HK-2 (cell line): ENCODE measurements around the gene KPNA2.
"Not testable (repeated sequence)": the region's sequence is repeated elsewhere in the genome, so short reads cannot be mapped to it uniquely, and the experiment has no call there.

Experiments used
- DNase-seq: peaks from one replicate; pipeline ENCODE4 v3.0.0-alpha.2; 2018; ENCODE audit not compliant: unreplicated experiment

Gene KPNA2

DNA sequence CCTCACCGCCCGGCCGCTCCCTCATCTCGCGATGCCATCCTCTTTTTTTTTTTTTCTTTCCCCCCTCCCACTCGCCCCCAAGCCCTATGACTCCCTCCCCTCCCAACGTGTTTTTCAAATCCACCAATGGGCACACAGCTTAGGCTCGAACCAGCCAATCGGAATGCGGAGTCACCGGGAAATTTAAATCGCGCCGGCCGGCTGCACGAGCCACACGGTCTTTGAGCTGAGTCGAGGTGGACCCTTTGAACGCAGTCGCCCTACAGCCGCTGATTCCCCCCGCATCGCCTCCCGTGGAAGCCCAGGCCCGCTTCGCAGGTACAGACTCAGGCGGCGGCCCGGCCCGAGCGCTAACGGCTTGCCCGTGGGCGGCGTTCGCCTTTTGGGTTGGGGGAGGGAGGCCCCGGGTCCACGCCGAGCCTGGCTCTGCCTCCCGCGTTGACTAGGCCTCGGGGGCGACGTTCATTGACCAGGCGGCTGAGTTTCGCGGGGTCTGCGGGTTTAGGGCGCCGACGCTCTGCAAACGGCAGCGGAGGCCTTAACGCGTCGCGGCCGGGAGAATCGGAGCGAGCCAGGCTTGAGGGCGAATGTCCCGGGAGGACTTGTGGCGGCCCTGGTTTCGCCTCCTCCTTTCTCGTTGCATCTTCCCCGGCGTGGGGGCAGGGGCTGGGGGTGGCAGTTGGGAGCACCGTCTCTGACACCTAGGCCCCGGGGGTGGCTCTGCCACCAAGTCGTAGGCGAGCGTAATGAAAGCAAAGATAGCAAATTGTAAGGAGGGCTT is at the start of gene KPNA2:
Gene KPNA2 (plus strand): TSS at position 213 of the 781 bp plus-strand sequence. CDS start 1,398 bp downstream, outside the sequence.
- peak; percentile 96 for DNase-seq

DNA sequence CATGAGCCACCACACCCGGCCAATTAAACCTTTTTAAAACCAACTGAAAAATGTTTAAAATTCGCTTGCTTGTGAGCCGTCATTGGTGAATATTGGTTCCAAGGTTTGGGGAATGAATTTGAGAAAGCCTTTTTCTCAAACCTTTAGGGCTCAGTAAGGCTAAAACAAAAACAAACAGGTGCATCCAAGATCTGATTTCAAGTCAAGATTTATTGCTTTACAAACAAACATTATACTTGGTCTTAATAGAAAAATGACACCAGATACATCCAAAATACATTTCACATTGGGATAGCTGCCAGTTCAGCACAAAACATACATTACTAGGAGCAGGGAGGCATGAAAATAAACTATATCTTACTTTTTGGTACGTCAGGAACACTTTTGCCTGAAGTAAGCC is 44.6 kb upstream of the KPNA2 start:
- DNase-seq: no peak

DNA sequence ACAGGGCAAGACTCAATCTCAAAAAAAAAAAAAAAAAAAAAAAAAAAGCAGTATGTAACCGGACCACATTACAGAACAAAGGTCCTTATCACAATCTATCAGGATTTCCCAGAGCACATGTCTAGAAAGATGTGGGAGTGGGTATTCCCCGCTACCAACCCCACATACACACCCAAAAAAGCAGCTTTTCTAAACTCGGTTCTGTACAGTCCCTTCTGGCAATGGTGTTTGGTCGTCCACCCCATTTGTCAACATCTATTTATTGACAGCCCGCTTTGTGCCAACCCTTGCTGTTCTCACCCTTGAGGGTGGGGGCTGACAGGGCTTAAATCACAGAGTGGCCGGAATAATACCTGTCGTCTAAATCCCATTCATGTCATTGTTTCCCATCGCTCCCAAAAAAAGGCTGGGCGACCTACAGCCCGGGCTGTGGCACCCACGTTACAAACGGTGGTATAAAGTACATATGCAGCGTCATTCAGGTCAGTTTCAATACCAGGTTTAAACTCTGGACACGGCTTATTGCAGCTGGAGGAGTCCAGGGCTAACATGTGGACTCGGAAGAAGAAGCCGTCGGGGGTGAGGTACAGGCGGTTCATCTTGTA is 42.9 kb upstream of the KPNA2 start:
- DNase-seq: no peak

DNA sequence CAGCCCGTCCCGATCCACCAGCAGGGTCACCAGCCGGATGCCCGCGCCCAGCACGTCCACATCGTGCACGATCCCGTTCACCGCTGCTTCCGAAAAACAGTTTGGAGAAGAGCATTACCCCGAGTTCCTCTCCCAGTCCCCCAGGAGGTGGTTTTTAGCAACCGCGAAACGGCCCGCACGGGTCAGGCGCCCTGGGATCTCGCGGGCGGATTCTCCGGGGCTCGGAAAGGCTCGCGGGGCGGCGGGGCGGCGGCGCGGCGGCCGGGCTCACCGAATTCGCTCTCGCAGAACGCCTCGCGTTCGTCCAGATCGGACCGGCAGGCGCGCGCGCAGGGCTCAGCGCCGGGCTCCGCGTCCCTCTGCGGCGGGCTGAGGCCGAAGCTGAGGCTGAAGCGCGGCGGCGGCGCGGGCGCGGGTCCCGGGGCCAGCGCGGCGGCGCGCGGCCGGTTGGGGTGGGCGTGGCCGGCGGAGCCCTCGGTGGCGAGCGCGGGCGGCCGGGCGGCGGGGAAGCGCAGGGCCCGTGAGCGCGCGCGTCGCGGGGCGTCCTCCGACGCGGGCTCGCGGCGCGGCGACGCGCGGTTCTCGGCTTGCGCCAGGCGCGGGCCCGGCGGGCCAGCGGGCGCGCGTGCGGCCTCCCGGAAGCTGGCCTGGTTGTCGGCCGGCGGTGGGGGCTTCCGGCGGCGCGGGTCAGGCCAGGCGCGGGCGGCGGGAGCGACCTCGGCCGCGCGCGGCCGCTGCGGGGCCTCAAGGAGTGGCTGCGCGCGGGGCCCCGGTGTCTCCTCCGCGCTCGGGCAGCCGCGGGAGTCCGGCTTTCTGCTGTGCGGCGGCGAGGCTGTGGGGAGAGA is 42.2 kb upstream of the KPNA2 start:
- DNase-seq: peak; percentile 77

DNA sequence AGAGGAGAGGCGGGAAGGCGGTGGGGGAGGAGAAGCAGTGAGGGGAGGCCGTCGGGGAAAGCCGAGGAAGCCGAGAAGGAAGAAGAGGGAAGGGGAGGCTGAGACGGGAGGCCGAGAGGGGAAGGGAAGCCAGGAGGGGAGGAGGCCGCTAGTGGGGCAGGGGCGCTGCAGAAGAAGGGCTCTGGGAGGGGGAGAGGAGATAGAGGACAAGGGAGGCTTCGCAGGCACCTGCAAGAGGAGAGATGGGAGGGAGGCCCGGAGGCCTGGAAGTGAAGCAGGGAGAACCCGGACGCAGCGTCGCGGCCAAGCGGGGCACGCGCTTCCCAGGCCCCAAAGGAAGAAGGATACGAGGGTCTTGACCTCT is 41.6 kb upstream of the KPNA2 start:
- DNase-seq: no peak

DNA sequence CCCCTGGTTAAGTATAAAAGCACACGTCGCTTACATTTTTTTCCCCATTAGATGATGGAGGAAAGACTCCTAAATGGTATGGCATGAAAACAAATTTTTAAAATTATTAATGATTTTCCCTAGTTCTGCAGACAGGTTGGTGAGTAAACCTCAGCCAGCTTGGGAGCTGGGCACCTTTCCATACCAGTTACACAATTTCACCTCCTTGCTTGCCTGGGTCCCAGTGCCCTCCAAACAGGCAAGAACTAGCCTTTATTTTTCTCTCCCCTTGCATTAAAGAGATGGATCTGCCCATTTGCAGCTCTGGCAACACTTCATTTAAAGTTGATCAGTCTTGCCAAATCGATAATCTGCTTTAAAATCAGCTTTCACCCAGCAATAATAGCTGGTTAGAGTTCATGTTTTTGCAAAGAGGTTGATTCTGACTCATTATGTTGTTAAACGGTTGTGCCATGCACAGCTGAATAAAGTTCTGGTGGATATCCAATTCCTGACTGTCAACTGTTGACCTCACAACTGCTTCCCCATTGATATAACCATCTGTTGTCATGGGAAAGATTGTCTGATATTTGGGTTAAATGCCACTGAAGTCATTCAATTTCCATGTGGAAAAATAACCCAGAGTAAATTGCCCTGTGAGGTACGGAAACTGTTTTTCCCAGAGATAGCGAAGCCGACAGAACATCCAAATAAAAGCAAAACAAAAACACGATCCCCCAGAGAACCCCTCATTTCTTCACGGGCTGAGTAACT is 40.5 kb upstream of the KPNA2 start:
- peak; percentile 7 for DNase-seq

DNA sequence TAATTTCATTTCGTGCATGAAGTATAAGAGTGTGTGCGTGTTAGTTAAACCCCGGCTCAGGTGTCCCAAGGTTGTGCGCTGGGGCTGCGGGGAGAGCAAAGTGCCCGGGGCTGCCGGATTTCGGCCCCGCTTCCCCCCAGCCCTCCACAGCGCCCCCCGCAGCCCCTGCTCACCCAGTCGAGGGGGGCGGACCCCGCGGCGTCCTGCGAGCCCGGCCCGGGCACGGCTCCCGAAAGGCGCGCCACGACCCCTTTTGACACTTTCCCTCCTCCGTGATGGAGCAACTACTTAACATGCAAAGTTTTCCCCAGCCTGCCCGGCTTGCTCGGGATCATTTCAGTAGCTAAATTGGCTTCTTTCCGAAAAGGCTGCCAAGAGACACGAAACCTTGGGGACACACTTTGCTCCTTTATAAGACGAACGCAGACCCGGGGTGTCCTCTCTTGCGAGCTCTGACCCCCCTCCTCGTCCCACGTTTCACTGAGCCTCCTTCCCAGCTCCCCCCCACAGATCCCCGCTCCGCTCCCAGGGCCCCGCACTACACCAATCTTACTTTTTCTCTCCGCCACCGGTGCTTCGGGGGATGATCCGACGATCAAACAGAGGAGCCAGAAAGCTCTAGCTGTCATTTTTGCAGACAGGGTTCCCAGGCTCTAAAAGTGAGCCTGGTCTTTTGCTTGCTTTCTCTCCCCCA is 39.8 kb upstream of the KPNA2 start:
- peak; percentile 13 for DNase-seq

DNA sequence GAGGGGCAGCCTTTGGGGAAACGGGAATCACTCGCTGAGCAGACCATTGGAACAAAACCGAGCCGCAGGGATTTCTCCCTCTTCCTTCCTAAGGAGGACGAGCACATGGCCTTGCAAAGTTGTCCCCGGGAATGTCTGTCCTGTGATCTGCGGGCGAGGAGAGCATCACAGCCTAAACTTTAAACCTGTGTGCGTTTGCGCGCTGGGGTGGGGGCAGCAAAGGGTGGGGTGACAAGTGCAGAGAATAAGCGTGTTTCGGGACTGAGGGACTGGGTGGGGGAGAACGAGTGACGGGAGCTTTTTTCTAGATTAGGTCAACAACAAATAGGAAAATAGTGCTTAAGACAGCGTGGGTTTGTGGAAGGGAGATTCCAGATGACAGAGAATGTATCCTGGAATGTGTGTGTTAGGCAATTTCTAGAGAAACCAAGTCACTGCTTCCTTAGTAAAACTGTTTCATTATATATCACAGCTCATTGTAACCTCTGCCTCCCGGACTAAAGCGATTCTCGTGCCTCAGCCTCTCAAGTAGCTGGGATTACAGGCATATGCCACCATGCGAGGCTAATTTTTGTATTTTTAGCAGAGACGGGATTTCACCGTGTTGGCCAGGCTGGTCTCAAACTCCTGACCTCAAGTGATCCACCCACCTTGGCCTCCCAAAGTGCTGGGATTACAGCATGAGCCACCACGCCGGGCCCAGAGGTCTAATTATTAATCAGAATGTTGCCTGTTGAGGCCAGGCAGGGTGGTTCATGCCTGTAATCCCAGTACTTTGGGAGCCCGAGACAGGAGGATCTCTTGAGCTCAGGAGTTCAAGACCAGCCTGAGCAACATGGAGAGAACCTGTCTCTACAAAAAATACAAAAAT is 39.0 kb upstream of the KPNA2 start, which contains the start of gene C17orf58:
Gene C17orf58 (minus strand): TSS at position 169 of the 871 bp plus-strand sequence. CDS start 271 bp downstream, outside the sequence.
- DNase-seq: peak; percentile 14

DNA sequence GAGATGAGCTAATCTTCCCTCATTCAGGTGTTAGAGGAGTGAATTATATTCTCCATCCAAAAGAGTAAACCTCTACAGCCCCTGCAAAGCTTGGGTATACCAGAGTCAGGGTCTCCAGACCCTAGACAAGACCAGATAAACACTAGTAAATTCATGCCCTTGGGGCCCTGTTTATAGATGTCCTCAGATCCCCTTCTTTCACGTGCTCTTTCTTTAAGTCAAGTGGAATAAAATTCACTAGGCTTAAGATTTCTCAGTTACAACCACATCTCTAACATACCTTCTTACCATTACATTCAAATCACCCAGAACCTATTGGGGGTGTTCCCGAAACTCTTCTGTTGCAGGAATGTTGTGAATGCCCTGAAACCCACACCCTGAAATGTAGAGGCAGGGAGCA is 37.1 kb upstream of the KPNA2 start:
- no peak for DNase-seq

DNA sequence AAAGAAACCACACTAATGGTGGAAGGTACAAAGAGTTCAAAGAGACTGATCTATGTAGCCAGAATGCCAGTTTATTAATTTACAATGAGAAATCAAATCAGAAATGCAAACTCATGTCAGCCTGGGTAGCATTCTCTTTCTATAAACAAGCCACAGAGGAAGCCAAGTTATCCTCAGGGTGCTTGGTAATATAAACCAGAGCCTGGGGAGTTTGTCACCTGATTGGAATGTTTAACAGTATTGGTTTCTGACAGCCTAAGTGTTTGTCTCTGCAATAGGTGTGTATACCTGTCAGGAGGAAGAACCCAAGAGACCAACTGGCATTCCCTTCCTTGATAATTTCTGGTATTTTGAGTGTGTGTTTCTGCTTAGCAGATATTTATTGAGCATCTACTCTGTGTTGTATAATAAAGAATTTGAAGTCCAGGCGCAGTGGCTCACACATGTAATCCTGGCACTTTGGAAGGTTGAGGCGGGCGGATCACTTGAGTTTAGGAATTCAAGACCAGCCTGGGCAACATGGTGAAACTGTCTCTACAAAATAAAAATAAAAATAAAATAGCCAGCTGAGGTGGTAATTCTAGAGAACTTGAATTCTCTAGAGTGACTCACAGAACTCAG is 36.1 kb upstream of the KPNA2 start:
- no peak for DNase-seq

DNA sequence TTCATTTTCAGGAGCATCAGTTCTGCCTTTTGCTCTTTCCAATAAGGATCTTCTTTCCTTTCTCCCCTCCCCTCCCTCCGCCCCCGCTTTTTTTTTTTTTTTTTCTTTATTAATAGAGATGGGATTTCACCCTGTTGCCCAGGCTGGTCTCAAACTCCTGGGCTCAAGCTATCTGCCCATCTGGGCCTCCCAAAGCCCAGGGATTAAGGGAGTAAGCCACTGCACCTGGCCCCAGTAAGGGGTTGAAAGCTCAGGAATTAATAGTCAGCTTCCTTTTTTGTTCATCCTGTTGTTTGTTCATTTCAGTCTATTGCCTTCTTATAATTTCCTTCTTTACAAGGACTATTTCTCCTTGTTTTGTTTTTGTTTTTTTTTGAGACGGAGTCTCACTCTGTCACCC is 31.3 kb upstream of the KPNA2 start:
- DNase-seq: no peak

DNA sequence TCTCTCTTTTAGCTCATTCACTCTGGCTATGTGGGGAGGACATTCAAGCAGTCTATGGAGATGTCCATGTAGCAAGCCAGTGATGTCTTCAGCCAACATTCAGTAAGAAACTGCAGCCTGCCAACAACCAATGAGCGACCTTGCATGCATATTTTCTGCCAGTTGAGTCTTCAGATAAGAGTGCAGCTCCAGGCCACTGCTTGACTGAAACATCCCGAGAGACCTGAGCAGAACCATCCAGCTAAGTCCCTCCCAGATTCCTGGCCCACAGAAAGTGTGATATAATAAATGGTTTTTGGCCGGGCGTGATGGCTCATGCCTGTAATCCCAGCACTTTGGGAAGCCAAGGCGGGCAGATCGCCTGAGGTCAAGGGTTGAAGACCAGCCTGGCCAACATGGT is 28.7 kb upstream of the KPNA2 start:
- no peak for DNase-seq

DNA sequence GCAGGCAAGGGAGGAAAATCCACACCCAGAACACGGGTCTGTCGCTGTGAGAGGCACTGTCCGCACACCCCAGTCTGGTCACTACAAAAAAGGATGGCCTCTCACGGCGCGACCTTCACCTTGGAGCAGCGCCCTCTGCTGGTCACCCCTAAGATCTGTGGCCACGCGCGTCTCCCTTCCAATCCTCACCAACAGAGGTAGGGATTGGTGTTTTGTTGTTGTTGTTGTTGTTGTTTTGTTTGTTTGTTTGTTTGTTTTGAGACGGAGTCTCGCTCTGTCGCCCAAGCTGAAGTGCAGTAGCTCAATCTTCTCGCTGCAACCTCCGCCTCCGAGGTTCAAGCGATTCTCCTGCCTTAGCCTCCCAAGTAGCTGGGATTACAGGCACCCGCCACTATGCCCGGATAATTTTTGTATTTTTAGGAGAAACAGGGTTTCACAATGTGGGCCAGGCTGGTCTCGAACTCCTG is 24.3 kb upstream of the KPNA2 start:
- peak; percentile 52 for DNase-seq

DNA sequence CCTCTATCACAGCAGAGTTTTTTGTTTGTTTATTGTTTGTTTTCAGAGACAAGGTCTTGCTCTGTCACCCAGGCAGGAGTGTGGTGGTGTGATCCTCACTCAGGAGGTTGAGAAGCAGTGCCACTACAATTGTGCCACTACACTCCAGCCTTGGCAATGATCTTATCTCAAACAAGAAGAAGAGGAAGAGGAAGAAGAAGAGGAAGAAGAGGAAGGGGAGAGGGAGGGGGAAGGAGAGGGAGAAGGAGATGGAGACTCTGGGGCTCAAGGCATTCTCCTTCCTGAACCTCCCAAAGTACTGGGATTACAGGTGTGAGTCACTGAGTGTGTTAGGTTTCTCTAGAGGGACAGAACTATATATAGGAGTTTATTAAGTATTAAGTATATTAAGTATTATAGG is 22.1 kb upstream of the KPNA2 start:
- no peak for DNase-seq

DNA sequence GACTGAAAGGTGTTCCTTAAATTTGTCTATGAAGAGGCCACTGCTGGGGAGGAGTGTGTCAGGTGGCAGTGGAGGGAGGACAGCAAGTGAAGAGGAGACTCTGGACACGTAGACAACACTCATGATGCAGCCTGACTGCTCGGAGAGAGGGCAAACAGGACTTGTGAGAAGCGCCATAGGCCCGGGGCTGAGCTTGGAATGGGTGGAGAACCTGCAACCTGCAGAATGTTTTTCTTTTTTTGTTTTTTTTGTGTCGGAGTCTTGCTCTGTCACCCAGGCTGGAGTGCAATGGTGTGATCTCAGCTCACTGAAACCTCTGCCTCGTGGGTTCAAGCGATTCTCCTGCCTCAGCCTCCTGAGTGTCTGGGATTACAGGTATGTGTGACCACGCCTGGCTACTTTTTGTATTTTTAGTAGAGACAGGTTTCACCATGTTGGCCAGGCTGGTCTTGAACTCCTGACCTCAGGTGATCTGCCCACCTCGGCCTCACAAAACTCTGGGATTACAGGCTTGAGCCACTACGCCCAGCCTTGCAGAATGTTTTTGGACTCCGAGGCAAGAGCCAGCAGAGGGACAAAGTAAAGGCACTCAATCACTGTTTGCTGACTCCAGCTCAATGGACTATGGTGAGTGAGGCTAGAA is 20.3 kb upstream of the KPNA2 start:
- DNase-seq: no peak

DNA sequence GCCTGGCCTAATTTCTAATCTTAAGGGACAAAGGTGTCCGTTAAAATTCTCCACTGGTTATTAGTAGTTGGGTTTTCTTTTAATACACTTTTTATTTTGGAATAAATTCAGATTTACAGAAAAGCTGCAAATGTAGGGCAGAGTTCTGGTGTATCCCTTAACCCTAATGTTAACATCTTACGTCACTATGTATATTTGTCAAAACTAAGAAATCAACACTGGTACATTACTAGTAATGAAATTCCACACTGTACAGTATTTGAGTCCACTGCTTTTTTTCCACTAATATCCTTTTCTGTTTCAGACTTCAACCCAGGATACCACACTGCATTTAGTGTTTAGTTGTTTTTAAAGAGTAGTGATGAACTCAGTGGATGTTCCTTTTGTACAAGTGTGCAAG is 18.7 kb upstream of the KPNA2 start:
- no peak for DNase-seq

DNA sequence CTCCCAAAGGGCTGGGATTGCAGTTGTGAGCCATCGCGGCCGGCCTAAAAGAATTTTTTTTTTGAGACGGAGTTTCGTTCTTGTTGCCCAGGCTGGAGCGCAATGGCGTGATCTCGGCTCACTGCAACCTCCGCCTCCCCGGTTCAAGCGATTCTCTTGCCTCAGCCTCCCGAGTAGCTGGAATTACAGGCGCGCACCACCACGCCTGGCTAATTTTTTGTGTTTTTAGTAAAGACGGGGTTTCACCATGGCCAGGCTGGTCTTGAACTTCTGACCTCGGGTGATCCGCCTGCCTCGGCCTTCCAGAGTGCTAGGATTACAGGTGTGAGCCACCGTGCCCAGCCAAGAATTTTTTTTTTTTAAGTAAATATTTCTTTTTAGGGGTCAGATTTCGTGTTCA is 17.0 kb upstream of the KPNA2 start:
- DNase-seq: not testable (repeated sequence)

DNA sequence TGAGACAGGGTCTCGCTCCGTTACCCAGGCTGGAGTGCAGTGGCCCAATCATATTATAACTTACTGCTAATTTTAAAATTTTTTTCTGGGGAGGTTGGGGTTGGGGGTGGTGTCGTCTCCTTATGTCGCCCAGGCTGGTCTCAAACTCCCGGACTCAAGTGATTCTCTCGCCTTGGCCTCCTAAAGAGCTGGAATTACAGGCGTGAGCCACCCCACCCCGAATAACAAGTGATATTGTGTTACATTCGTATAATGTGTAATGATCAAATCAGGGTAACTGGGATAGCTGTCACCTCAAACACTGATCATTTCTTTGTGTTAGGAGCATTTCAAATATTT is 16.2 kb upstream of the KPNA2 start:
- DNase-seq: no peak

DNA sequence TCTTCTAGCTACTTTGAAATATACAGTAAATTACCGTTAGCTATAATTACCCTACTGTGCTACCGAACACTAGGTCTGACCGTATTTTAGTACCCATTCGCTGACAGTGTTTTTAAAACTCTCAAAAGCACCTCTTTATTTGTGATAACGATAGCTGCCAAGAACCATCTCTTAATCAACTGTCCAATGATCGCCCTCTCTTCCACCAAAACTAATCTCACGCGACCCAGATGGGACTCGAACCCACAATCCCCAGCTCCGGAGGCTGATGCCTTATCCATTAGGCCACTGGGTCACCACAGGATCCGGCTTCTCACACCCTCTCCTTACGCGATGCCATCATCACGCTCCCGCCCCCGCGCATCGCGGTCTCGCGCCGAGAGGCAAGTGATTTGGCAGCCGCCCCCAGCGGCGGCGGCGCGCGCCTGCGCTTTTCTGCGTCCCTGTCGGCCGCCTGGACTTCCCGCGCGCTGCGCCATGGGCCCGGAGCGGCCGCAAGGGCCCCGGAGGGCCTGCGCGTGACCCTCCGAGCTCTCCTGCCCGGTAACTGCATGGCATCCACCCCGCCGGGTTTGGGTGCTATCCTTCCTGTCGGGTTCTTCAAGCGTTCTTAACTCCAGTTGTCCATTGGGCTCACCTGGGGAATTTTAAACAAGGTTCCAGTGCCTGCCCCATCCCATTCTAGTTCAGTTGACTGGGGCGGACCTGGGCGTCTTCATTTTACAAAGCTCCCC is 15.7 kb upstream of the KPNA2 start:
- DNase-seq: peak; percentile 100
